ENCODE data around the gene HMGCR. TPM values are rescaled to one million over a fixed set of nuclear protein-coding genes. Genes with fewer than 3 reads are reported as not detected.
A peak's percentile ranks its signal among the peaks of the same experiment; 100 is the strongest.

The HMGCR gene
- total and polyA plus RNA-seq, 2 experiments from 2014 or later = 76.1 to 208 TPM

GRCh38 chr5:75335486-75335885 is 1.5 kb upstream of the HMGCR start:
- H3K4me3 ChIP-seq = no peak overlapping the region
- peak overlapping the region; percentile 76 for H3K4me2 ChIP-seq
- no peaks in the 10 kb centered on the region for H3K9me3 ChIP-seq (ENCODE audit: low read depth)
- no peaks in the 10 kb centered on the region for H3K36me3 ChIP-seq (replicated peaks; ENCODE audit: insufficient read depth, low read depth)
- H3K4me1 ChIP-seq (ENCODE audit: insufficient read depth) = peaks cover 25% of the 10 kb centered on the region
- no peak for DNase-seq (ENCODE audit: low spot score)
- H2AFZ ChIP-seq = no peak overlapping the region
- peak overlapping the region; percentile 92 for H3K27ac ChIP-seq
- H3K79me2 ChIP-seq = peaks cover 31% of the 10 kb centered on the region
- peaks cover 27% of the 10 kb centered on the region for H4K20me1 ChIP-seq (ENCODE audit: insufficient read depth, poor library complexity, severe bottlenecking)
- H3K9me2 ChIP-seq (replicated peaks; ENCODE audit: insufficient read depth) = no peaks in the 10 kb centered on the region
- WGBS (ENCODE audit: low lambda C conversion rate, missing lambda C conversion rate) = 83% methylated on average over 2 of the region's 2 CpGs
- TF ChIP-seq CTCF (IDR thresholded peaks at IDR 0.05; ENCODE audit: poor library complexity) = no peak
- no peaks in the 10 kb centered on the region for H3K27me3 ChIP-seq

- Histone ChIP-seq H3K4me2 (peak overlapping the region; percentile 76), H3K4me1 (ENCODE audit: insufficient read depth) (peaks cover 31% of the 10 kb centered on the region), H2AFZ (peak overlapping the region; percentile 76), H4K20me1 (ENCODE audit: insufficient read depth, poor library complexity, severe bottlenecking) (peaks cover 33% of the 10 kb centered on the region), H3K27ac (peak overlapping the region; percentile 92), H3K4me3 (peak overlapping the region; percentile 40), H3K9me2 (replicated peaks; ENCODE audit: insufficient read depth) (no peaks in the 10 kb centered on the region), H3K27me3 (no peaks in the 10 kb centered on the region), H3K9me3 (ENCODE audit: low read depth) (no peaks in the 10 kb centered on the region), H3K36me3 (replicated peaks; ENCODE audit: insufficient read depth, low read depth) (no peaks in the 10 kb centered on the region), H3K79me2 (peaks cover 37% of the 10 kb centered on the region)
- peak; percentile 79 for DNase-seq (ENCODE audit: low spot score)
- WGBS (ENCODE audit: low lambda C conversion rate, missing lambda C conversion rate) = 14% methylated on average over 12 of the region's 12 CpGs
- TF ChIP-seq EZH2 (IDR thresholded peaks at IDR 0.05; ENCODE audit: borderline replicate concordance) = no peak
- TF ChIP-seq CTCF (IDR thresholded peaks at IDR 0.05; ENCODE audit: poor library complexity) = peak; percentile 34
- TF ChIP-seq EZH2phosphoT487 (IDR thresholded peaks at IDR 0.05; ENCODE audit: low read depth, severe bottlenecking, unreplicated experiment) = no peak
Observed at GRCh38 chr5:75335952-75336614, 937 bp upstream of the HMGCR start.

- peaks cover 51% of the 10 kb centered on the region for H3K79me2 ChIP-seq
- H3K4me2 ChIP-seq = peak overlapping the region; percentile 86
Observed at GRCh38 chr5:75337366-75338021, 474 bp downstream of the HMGCR start.

More at GRCh38 chr5:75337366-75338021, 474 bp downstream of the HMGCR start:
- peak; percentile 56 for DNase-seq (ENCODE audit: low spot score)
- H4K20me1 ChIP-seq (ENCODE audit: insufficient read depth, poor library complexity, severe bottlenecking) = peaks cover 47% of the 10 kb centered on the region
- TF ChIP-seq CTCF (IDR thresholded peaks at IDR 0.05; ENCODE audit: poor library complexity) (no peak), EZH2 (IDR thresholded peaks at IDR 0.05; ENCODE audit: borderline replicate concordance) (no peak), EZH2phosphoT487 (IDR thresholded peaks at IDR 0.05; ENCODE audit: low read depth, severe bottlenecking, unreplicated experiment) (no peak)
- H3K9me2 ChIP-seq (replicated peaks; ENCODE audit: insufficient read depth) = no peaks in the 10 kb centered on the region
- H2AFZ ChIP-seq = no peak overlapping the region
- peaks cover 34% of the 10 kb centered on the region for H3K4me1 ChIP-seq (ENCODE audit: insufficient read depth)
- H3K27ac ChIP-seq = peak overlapping the region; percentile 95
- H3K27me3 ChIP-seq = no peaks in the 10 kb centered on the region
- no peaks in the 10 kb centered on the region for H3K9me3 ChIP-seq (ENCODE audit: low read depth)
- H3K4me3 ChIP-seq = peak overlapping the region; percentile 61
- WGBS (ENCODE audit: low lambda C conversion rate, missing lambda C conversion rate) = 2% methylated on average over 42 of the region's 50 CpGs
- H3K36me3 ChIP-seq (replicated peaks; ENCODE audit: insufficient read depth, low read depth) = no peaks in the 10 kb centered on the region
